Measurements from ENCODE around the gene IL17B. TPM values are rescaled to one million over a fixed set of nuclear protein-coding genes. Genes with fewer than 3 reads are reported as not detected.
A peak's percentile ranks its signal among the peaks of the same experiment; 100 is the strongest.

IL17B gene
- total RNA-seq, 1 experiment from 2014 or later, result not detected

- peaks cover 15% of the 10 kb centered on the region for H3K4me1 Mint-ChIP-seq (ENCODE audit: insufficient read depth, unreplicated experiment)
Observed at GRCh38 chr5:149363358-149363757, 15.7 kb downstream of the IL17B start.

DNA sequence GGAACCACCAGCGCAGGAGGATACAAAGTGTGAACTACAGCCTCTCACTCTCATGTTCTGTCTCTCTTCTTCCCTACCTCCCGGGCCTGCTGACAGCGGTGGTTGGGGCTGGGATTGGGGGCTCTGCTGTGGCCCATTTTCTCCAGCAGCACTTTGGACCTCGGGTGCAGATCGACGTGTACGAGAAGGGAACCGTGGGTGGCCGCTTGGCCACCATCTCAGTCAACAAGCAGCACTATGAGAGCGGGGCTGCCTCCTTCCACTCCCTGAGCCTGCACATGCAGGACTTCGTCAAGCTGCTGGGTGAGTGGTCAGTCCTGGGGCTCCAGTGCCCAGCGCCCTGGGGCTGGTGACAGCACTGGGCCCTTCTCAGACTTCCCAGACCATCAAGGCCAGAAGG lies 16.6 kb downstream of the IL17B start:
- ChIA-PET CTCF (interaction anchor here (3.4 to 46.8 kb wide), 4 partner anchors 8 to 72 kb away, joined by 13 to 1231 read pairs (median 189); no protein-coding TSS in a partner anchor), POLR2A (interaction anchor here (1.0 kb wide), 2 partner anchors 37 to 42 kb away, joined by 3 read pairs; no protein-coding TSS in a partner anchor)
- Mint-ChIP-seq H3K4me1 (ENCODE audit: insufficient read depth, unreplicated experiment) (peaks cover 17% of the 10 kb centered on the region), H3K9me3 (ENCODE audit: unreplicated experiment) (no peaks in the 10 kb centered on the region), H3K4me3 (ENCODE audit: unreplicated experiment) (no peak overlapping the region), H3K27me3 (ENCODE audit: insufficient read depth, unreplicated experiment) (no peaks in the 10 kb centered on the region), H3K27ac (ENCODE audit: low read depth, unreplicated experiment) (no peak overlapping the region), H3K36me3 (ENCODE audit: insufficient read depth, unreplicated experiment) (no peaks in the 10 kb centered on the region)
- BruUV-seq (replicated peaks), result no TSS peak
- TF ChIP-seq, protein P1, sequence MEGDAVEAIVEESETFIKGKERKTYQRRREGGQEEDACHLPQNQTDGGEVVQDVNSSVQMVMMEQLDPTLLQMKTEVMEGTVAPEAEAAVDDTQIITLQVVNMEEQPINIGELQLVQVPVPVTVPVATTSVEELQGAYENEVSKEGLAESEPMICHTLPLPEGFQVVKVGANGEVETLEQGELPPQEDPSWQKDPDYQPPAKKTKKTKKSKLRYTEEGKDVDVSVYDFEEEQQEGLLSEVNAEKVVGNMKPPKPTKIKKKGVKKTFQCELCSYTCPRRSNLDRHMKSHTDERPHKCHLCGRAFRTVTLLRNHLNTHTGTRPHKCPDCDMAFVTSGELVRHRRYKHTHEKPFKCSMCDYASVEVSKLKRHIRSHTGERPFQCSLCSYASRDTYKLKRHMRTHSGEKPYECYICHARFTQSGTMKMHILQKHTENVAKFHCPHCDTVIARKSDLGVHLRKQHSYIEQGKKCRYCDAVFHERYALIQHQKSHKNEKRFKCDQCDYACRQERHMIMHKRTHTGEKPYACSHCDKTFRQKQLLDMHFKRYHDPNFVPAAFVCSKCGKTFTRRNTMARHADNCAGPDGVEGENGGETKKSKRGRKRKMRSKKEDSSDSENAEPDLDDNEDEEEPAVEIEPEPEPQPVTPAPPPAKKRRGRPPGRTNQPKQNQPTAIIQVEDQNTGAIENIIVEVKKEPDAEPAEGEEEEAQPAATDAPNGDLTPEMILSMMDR (IDR thresholded peaks at IDR 0.05; ENCODE audit: unreplicated experiment), result no peak
- DNase-seq (ENCODE audit: unreplicated experiment), result no peak
- intact Hi-C loops (cut with micrococcal nuclease), result no loop called here

More at GRCh38 chr5:149363358-149363757, 15.7 kb downstream of the IL17B start:
- CTCF ChIA-PET, result interaction anchor here (1.5 to 46.8 kb wide), 5 partner anchors 7 to 171 kb away, joined by 3 to 1231 read pairs (median 22); no protein-coding TSS in a partner anchor
- DNase-seq (ENCODE audit: unreplicated experiment), result no peak
- BruUV-seq (replicated peaks), result no TSS peak
- TF ChIP-seq, protein P1 (IDR thresholded peaks at IDR 0.05; ENCODE audit: unreplicated experiment), result no peak
- Mint-ChIP-seq H3K36me3 (ENCODE audit: insufficient read depth, unreplicated experiment) (no peaks in the 10 kb centered on the region), H3K27me3 (ENCODE audit: insufficient read depth, unreplicated experiment) (no peaks in the 10 kb centered on the region), H3K27ac (ENCODE audit: low read depth, unreplicated experiment) (no peak overlapping the region), H3K4me3 (ENCODE audit: unreplicated experiment) (no peak overlapping the region), H3K9me3 (ENCODE audit: unreplicated experiment) (no peaks in the 10 kb centered on the region)
- intact Hi-C loops (cut with micrococcal nuclease), result no loop called here
- POLR2A ChIA-PET, result interaction anchor here (0.6 to 1.0 kb wide), 3 partner anchors 38 to 96 kb away, joined by 3 read pairs; no protein-coding TSS in a partner anchor

GRCh38 chr5:149360272-149360671 lies 18.8 kb downstream of the IL17B start:
- Mint-ChIP-seq H3K4me1 (ENCODE audit: insufficient read depth, unreplicated experiment) (peaks cover 12% of the 10 kb centered on the region), H3K27ac (ENCODE audit: low read depth, unreplicated experiment) (no peak overlapping the region), H3K4me3 (ENCODE audit: unreplicated experiment) (no peak overlapping the region), H3K9me3 (ENCODE audit: unreplicated experiment) (no peaks in the 10 kb centered on the region), H3K27me3 (ENCODE audit: insufficient read depth, unreplicated experiment) (no peaks in the 10 kb centered on the region), H3K36me3 (ENCODE audit: insufficient read depth, unreplicated experiment) (peaks cover 2% of the 10 kb centered on the region)
- CTCF ChIA-PET, result interaction anchor here (0.5 to 46.8 kb wide), 8 partner anchors 10 to 882 kb away, joined by 3 to 1231 read pairs (median 8); partner anchors contain the start of gene GRPEL2
- intact Hi-C loops (cut with micrococcal nuclease), result no loop called here
- TF ChIP-seq, protein P1 (IDR thresholded peaks at IDR 0.05; ENCODE audit: unreplicated experiment), result no peak
- POLR2A ChIA-PET, result interaction anchor here (0.6 to 8.5 kb wide), 4 partner anchors 9 to 322 kb away, joined by 3 to 134 read pairs (median 4); partner anchors contain the start of gene GRPEL2
- DNase-seq (ENCODE audit: unreplicated experiment), result no peak
- BruUV-seq (replicated peaks), result no TSS peak

GRCh38 chr5:149358868-149359495 lies 20.1 kb downstream of the IL17B start:
- intact Hi-C loops (cut with micrococcal nuclease), result loop anchor here (5.0 kb wide), 2 partner anchors 37 to 87 kb away; partner anchors contain the start of gene AFAP1L1
- Mint-ChIP-seq H3K4me3 (ENCODE audit: unreplicated experiment) (peak overlapping the region; percentile 82), H3K27me3 (ENCODE audit: insufficient read depth, unreplicated experiment) (no peaks in the 10 kb centered on the region), H3K9me3 (ENCODE audit: unreplicated experiment) (no peaks in the 10 kb centered on the region), H3K36me3 (ENCODE audit: insufficient read depth, unreplicated experiment) (peaks cover 15% of the 10 kb centered on the region), H3K27ac (ENCODE audit: low read depth, unreplicated experiment) (no peak overlapping the region), H3K4me1 (ENCODE audit: insufficient read depth, unreplicated experiment) (peaks cover 12% of the 10 kb centered on the region)
- TF ChIP-seq, protein P1 (IDR thresholded peaks at IDR 0.05; ENCODE audit: unreplicated experiment), result no peak
- BruUV-seq (replicated peaks), result no TSS peak
- POLR2A ChIA-PET, result interaction anchor here (0.5 to 8.5 kb wide), 5 partner anchors 9 to 203 kb away, joined by 3 to 134 read pairs (median 12); partner anchors contain the start of gene GRPEL2
- CTCF ChIA-PET, result interaction anchor here (1.5 to 46.8 kb wide), 5 partner anchors 11 to 206 kb away, joined by 3 to 1231 read pairs (median 12); partner anchors contain the start of gene GRPEL2
- no peak for DNase-seq (ENCODE audit: unreplicated experiment)

Data from MCF 10A (cell line).